Trophoblast cell (in vitro differentiated cells and primary cell): ENCODE measurements around the gene ANKRD33B.
"Not testable (repeated sequence)": the region's sequence is repeated elsewhere in the genome, so short reads cannot be mapped to it uniquely, and the experiment has no call there.

Experiments used
- DNase-seq, 2 donors: peaks; one replicate each; pipeline ENCODE4 v3.0.0-alpha.2; 2016
- H2AFZ ChIP-seq: 2 replicates; pipeline ENCODE4 v1.6.1; 2013; ENCODE audit warnings: low read length, moderate library complexity, mild to moderate bottlenecking; ENCODE audit not compliant: insufficient read depth, poor library complexity
- H2AK5ac ChIP-seq: 2 replicates; pipeline ENCODE4 v1.6.1; 2013; ENCODE audit warnings: mild to moderate bottlenecking, low read length
- H2BK120ac ChIP-seq: 2 replicates; pipeline ENCODE4 v1.6.1; 2013; ENCODE audit warnings: low read length, mild to moderate bottlenecking, moderate library complexity; ENCODE audit not compliant: insufficient read depth, poor library complexity
- H2BK12ac ChIP-seq: 2 replicates; pipeline ENCODE4 v1.6.1; 2013; ENCODE audit warnings: mild to moderate bottlenecking, low read length, moderate library complexity
- H2BK5ac ChIP-seq: 2 replicates; pipeline ENCODE4 v1.6.1; 2013; ENCODE audit warnings: low read length, low read depth, moderate library complexity, mild to moderate bottlenecking; ENCODE audit not compliant: poor library complexity
- H3K14ac ChIP-seq: 2 replicates; pipeline ENCODE4 v1.6.1; 2013; ENCODE audit warnings: mild to moderate bottlenecking, low read length
- H3K18ac ChIP-seq: 2 replicates; pipeline ENCODE4 v1.6.1; 2013; ENCODE audit warnings: mild to moderate bottlenecking, low read length
- H3K23ac ChIP-seq: 2 replicates; pipeline ENCODE4 v1.6.1; 2013; ENCODE audit warnings: low read length
- H3K27ac ChIP-seq: 2 replicates; pipeline ENCODE4 v1.5.1; 2013; ENCODE audit warnings: low read depth, mild to moderate bottlenecking, inconsistent platforms, low read length, moderate library complexity
- H3K27me3 ChIP-seq: 2 replicates; pipeline ENCODE4 v1.6.1; 2013; ENCODE audit warnings: inconsistent platforms, mild to moderate bottlenecking, low read length, moderate library complexity; ENCODE audit not compliant: insufficient read depth
- H3K36me3 ChIP-seq, 2 experiments: 1 replicate in 1 of 2; 2 replicates in 1 of 2; pipeline ENCODE4 v1.6.1; 2013; ENCODE audit warnings: low read length in 2 of 2, mild to moderate bottlenecking in 2 of 2, moderate library complexity in 1 of 2; ENCODE audit not compliant: insufficient read depth in 2 of 2, control insufficient read depth in 1 of 2
- H3K4ac ChIP-seq: 2 replicates; pipeline ENCODE4 v1.6.1; 2013; ENCODE audit warnings: low read depth, mild to moderate bottlenecking, low read length, moderate library complexity
- H3K4me1 ChIP-seq, 2 experiments: 1 replicate in 1 of 2; 2 replicates in 1 of 2; pipeline ENCODE4 v1.6.1; 2013; ENCODE audit warnings: low read length in 2 of 2, mild to moderate bottlenecking in 2 of 2, moderate library complexity in 1 of 2; ENCODE audit not compliant: insufficient read depth in 2 of 2, control insufficient read depth in 1 of 2
- H3K4me2 ChIP-seq: 2 replicates; pipeline ENCODE4 v1.6.1; 2013; ENCODE audit warnings: inconsistent platforms, mild to moderate bottlenecking, low read length, moderate library complexity
- H3K4me3 ChIP-seq: 2 replicates; pipeline ENCODE4 v1.5.1; 2013; ENCODE audit warnings: mild to moderate bottlenecking, low read depth, low read length, inconsistent platforms
- H3K79me1 ChIP-seq: one replicate; pipeline ENCODE4 v1.6.1; 2013; ENCODE audit warnings: low read length
- H3K79me2 ChIP-seq: 2 replicates; pipeline ENCODE4 v1.6.1; 2013; ENCODE audit warnings: low read length, mild to moderate bottlenecking; ENCODE audit not compliant: control insufficient read depth, insufficient read depth, poor library complexity
- H3K9ac ChIP-seq: 2 replicates; pipeline ENCODE4 v1.6.1; 2013; ENCODE audit warnings: mild to moderate bottlenecking, low read length
- H3K9me3 ChIP-seq: 2 replicates; pipeline ENCODE4 v1.6.1; 2013; ENCODE audit warnings: low read depth, mild to moderate bottlenecking, control low read depth, inconsistent platforms, low read length; ENCODE audit not compliant: insufficient read depth
- H4K12ac ChIP-seq: 2 replicates; pipeline ENCODE4 v1.6.1; 2013; ENCODE audit warnings: low read depth, mild to moderate bottlenecking, low read length, moderate library complexity
- H4K8ac ChIP-seq: 2 replicates; pipeline ENCODE4 v1.6.1; 2013; ENCODE audit warnings: low read depth, mild to moderate bottlenecking, low read length, moderate library complexity
- H4K91ac ChIP-seq: one replicate; pipeline ENCODE4 v1.6.1; 2013; ENCODE audit warnings: low read depth, mild to moderate bottlenecking, low read length, moderate library complexity
- WGBS: extraction: QIAGEN DNeasy Blood & Tissue Kit; methylation state at CpG from one replicate; pipeline ENCODE4 v1.1.7; 2013; ENCODE audit warnings: missing lambda C conversion rate; ENCODE audit not compliant: insufficient read length, insufficient coverage; ENCODE audit errors: extremely low coverage; 5-methylcytosine and 5-hydroxymethylcytosine counted together

Gene ANKRD33B

GRCh38 chr5:10608081-10608480 lies 44.2 kb downstream of the ANKRD33B start:
- H2BK5ac ChIP-seq, H3K27me3 ChIP-seq, H3K4me1 ChIP-seq, H3K79me2 ChIP-seq, H3K4me3 ChIP-seq, H4K8ac ChIP-seq, H3K23ac ChIP-seq, H2AFZ ChIP-seq, H3K36me3 ChIP-seq, H4K12ac ChIP-seq, H3K14ac ChIP-seq, H3K9ac ChIP-seq, H3K9me3 ChIP-seq, H3K79me1 ChIP-seq, H3K18ac ChIP-seq, DNase-seq, H3K4me2 ChIP-seq, H2BK12ac ChIP-seq, H2BK120ac ChIP-seq, H2AK5ac ChIP-seq, H3K4ac ChIP-seq, H4K91ac ChIP-seq, H3K27ac ChIP-seq: not testable (repeated sequence)
- no CpG with 5 or more reads among the region's 9 CpGs for WGBS

GRCh38 chr5:10610058-10610457 lies 46.2 kb downstream of the ANKRD33B start:
- no peak overlapping the region for H3K4me3 ChIP-seq
- no peak overlapping the region for H2BK12ac ChIP-seq
- no peak for DNase-seq
- no peaks in the 10 kb centered on the region for H3K79me1 ChIP-seq
- no peak overlapping the region for H4K91ac ChIP-seq
- H3K27ac ChIP-seq: no peak overlapping the region
- H4K8ac ChIP-seq: no peak overlapping the region
- H3K27me3 ChIP-seq: no peaks in the 10 kb centered on the region
- H2BK5ac ChIP-seq: no peak overlapping the region
- no peak overlapping the region for H3K4ac ChIP-seq
- no peaks in the 10 kb centered on the region for H3K4me1 ChIP-seq
- no peaks in the 10 kb centered on the region for H3K36me3 ChIP-seq
- no peaks in the 10 kb centered on the region for H3K79me2 ChIP-seq
- H3K23ac ChIP-seq: no peak overlapping the region
- H2AK5ac ChIP-seq: no peak overlapping the region
- no peaks in the 10 kb centered on the region for H3K9me3 ChIP-seq
- no peak overlapping the region for H3K14ac ChIP-seq
- no peak overlapping the region for H2BK120ac ChIP-seq
- H2AFZ ChIP-seq: no peak overlapping the region
- H4K12ac ChIP-seq: no peak overlapping the region
- no peak overlapping the region for H3K9ac ChIP-seq
- H3K18ac ChIP-seq: no peak overlapping the region
- no CpG with 5 or more reads among the region's 6 CpGs for WGBS
- H3K4me2 ChIP-seq: no peak overlapping the region

DNA sequence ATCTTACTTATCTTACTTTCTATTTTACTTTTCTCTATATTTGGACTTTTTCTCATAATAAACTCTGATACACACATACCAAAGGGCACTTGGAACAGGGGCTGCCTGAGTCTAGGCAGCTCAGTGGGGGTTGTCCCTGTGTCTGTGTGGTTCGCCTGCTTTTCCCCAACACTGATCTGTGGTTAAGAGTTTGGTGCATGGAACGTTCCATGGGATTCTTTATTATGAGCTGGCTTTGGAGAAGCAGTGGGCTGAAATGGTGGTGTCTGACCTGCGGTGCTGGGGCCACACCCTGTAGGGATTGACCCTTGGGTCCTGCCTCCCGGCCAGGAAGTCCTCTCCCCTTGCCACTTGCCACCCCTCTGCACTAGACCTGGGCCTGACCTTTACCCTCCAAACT lies 47.4 kb downstream of the ANKRD33B start:
- Histone ChIP-seq H2BK120ac (no peak overlapping the region), H3K36me3 (no peaks in the 10 kb centered on the region), H3K79me1 (no peaks in the 10 kb centered on the region), H3K23ac (no peak overlapping the region), H3K18ac (no peak overlapping the region), H3K79me2 (no peaks in the 10 kb centered on the region), H3K4me2 (no peak overlapping the region), H3K27me3 (no peaks in the 10 kb centered on the region), H3K4ac (no peak overlapping the region), H3K4me1 (no peaks in the 10 kb centered on the region), H2BK5ac (no peak overlapping the region), H2AFZ (no peak overlapping the region), H3K4me3 (no peak overlapping the region), H4K8ac (no peak overlapping the region), H4K12ac (no peak overlapping the region), H4K91ac (no peak overlapping the region), H3K9me3 (no peaks in the 10 kb centered on the region), H3K14ac (no peak overlapping the region), H3K27ac (no peak overlapping the region), H2AK5ac (no peak overlapping the region), H3K9ac (no peak overlapping the region), H2BK12ac (no peak overlapping the region)
- no CpG with 5 or more reads among the region's 4 CpGs for WGBS
- DNase-seq: no peak

DNA sequence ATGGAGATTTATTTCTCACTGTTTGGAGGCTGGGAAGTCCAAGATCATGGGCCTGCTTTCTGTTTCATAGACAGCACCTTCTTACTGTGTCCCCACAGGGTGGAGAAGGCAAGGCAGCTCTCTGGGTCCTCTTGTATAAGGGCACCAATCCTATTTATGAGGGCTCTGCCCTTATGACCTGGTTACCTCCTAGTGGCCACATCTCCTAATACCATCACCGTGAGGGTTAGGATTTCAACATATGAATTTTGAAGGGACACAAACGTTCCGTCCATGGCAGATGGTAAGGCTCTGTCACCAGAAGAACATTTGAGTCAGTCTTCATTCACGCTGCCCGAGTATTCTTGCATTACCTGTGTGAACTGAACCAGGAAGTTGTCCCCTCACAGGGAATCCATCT lies 48.4 kb downstream of the ANKRD33B start:
- H2AFZ ChIP-seq: no peak overlapping the region
- WGBS: no CpG with 5 or more reads among the region's 5 CpGs

More for the DNA sequence above, 48.4 kb downstream of the ANKRD33B start:
- H3K14ac ChIP-seq: no peak overlapping the region
- H3K27ac ChIP-seq: no peak overlapping the region
- no peaks in the 10 kb centered on the region for H3K79me1 ChIP-seq
- no peak overlapping the region for H3K4ac ChIP-seq
- H3K79me2 ChIP-seq: no peaks in the 10 kb centered on the region
- H2BK5ac ChIP-seq: no peak overlapping the region
- H3K9ac ChIP-seq: no peak overlapping the region
- no peak overlapping the region for H3K18ac ChIP-seq
- H3K9me3 ChIP-seq: no peaks in the 10 kb centered on the region
- no peaks in the 10 kb centered on the region for H3K36me3 ChIP-seq
- no peak overlapping the region for H3K23ac ChIP-seq
- H2AK5ac ChIP-seq: no peak overlapping the region
- DNase-seq: peak; percentile 87 to 90
- no peak overlapping the region for H3K4me2 ChIP-seq
- H2BK12ac ChIP-seq: no peak overlapping the region
- no peak overlapping the region for H2BK120ac ChIP-seq
- no peak overlapping the region for H4K91ac ChIP-seq
- no peaks in the 10 kb centered on the region for H3K27me3 ChIP-seq
- H4K12ac ChIP-seq: no peak overlapping the region
- no peaks in the 10 kb centered on the region for H3K4me1 ChIP-seq
- no peak overlapping the region for H3K4me3 ChIP-seq
- H4K8ac ChIP-seq: no peak overlapping the region
